Activated naive CD4-positive, alpha-beta T cell treated with anti-CD3 and anti-CD28 coated beads, Interleukin-2, amount 50 U/mL, for 24 hours (primary cell): ENCODE results near the gene KCTD15.

ENCODE experiments used
- H3K27ac Mint-ChIP-seq: one replicate; pipeline ENCODE4 v1.8.0; 2021; ENCODE audit warnings: mild to moderate bottlenecking, mixed read lengths
- H3K27me3 Mint-ChIP-seq: one replicate; pipeline ENCODE4 v1.8.0; 2021; ENCODE audit warnings: mixed read lengths
- H3K36me3 Mint-ChIP-seq: one replicate; pipeline ENCODE4 v1.8.0; 2021; ENCODE audit warnings: mixed read lengths
- H3K4me1 Mint-ChIP-seq: one replicate; pipeline ENCODE4 v1.8.0; 2021; ENCODE audit warnings: mixed read lengths
- H3K4me3 Mint-ChIP-seq: one replicate; pipeline ENCODE4 v1.8.0; 2021; ENCODE audit warnings: mild to moderate bottlenecking, mixed read lengths
- H3K9me3 Mint-ChIP-seq: one replicate; pipeline ENCODE4 v1.8.0; 2021; ENCODE audit warnings: mixed read lengths

Gene KCTD15

GRCh38 chr19:33796164-33796875 is at the start of gene KCTD15:
TSS of gene KCTD15 (plus strand) at chr19:33796870. CDS start at chr19:33800455, 3,585 bp downstream.
- H3K27ac Mint-ChIP-seq, result peak within 1 kb of the TSS; percentile 51
- H3K36me3 Mint-ChIP-seq, result no peaks in the 10 kb centered on the region
- peaks cover 31% of the 10 kb centered on the region for H3K27me3 Mint-ChIP-seq
- H3K4me3 Mint-ChIP-seq, result peak within 1 kb of the TSS; percentile 80
- no peaks in the 10 kb centered on the region for H3K4me1 Mint-ChIP-seq
- no peaks in the 10 kb centered on the region for H3K9me3 Mint-ChIP-seq

- H3K27me3 Mint-ChIP-seq, result no peaks in the 10 kb centered on the region
- H3K36me3 Mint-ChIP-seq, result no peaks in the 10 kb centered on the region
- no peaks in the 10 kb centered on the region for H3K9me3 Mint-ChIP-seq
- H3K27ac Mint-ChIP-seq, result no peak overlapping the region
- no peak overlapping the region for H3K4me3 Mint-ChIP-seq
- no peaks in the 10 kb centered on the region for H3K4me1 Mint-ChIP-seq
Observed at GRCh38 chr19:33747273-33747672, 49.4 kb upstream of the KCTD15 start.

GRCh38 chr19:33748231-33748630 is 48.4 kb upstream of the KCTD15 start:
- no peak overlapping the region for H3K4me3 Mint-ChIP-seq
- no peaks in the 10 kb centered on the region for H3K27me3 Mint-ChIP-seq
- no peaks in the 10 kb centered on the region for H3K4me1 Mint-ChIP-seq
- no peaks in the 10 kb centered on the region for H3K36me3 Mint-ChIP-seq
- H3K27ac Mint-ChIP-seq, result no peak overlapping the region
- no peaks in the 10 kb centered on the region for H3K9me3 Mint-ChIP-seq

- no peaks in the 10 kb centered on the region for H3K4me1 Mint-ChIP-seq
- no peaks in the 10 kb centered on the region for H3K9me3 Mint-ChIP-seq
- H3K36me3 Mint-ChIP-seq, result no peaks in the 10 kb centered on the region
- no peak overlapping the region for H3K4me3 Mint-ChIP-seq
- H3K27me3 Mint-ChIP-seq, result no peaks in the 10 kb centered on the region
- no peak overlapping the region for H3K27ac Mint-ChIP-seq
Observed at GRCh38 chr19:33749016-33749415, 47.7 kb upstream of the KCTD15 start.

GRCh38 chr19:33749619-33750175 is 47.0 kb upstream of the KCTD15 start:
- Mint-ChIP-seq H3K27me3 (no peaks in the 10 kb centered on the region), H3K4me1 (no peaks in the 10 kb centered on the region), H3K27ac (no peak overlapping the region), H3K36me3 (no peaks in the 10 kb centered on the region), H3K9me3 (no peaks in the 10 kb centered on the region), H3K4me3 (no peak overlapping the region)

GRCh38 chr19:33750587-33751435 is 45.9 kb upstream of the KCTD15 start:
- Mint-ChIP-seq H3K4me3 (no peak overlapping the region), H3K4me1 (no peaks in the 10 kb centered on the region), H3K27me3 (no peaks in the 10 kb centered on the region), H3K36me3 (no peaks in the 10 kb centered on the region), H3K27ac (no peak overlapping the region), H3K9me3 (no peaks in the 10 kb centered on the region)

- Mint-ChIP-seq H3K4me3 (no peak overlapping the region), H3K27ac (no peak overlapping the region), H3K9me3 (no peaks in the 10 kb centered on the region), H3K4me1 (no peaks in the 10 kb centered on the region), H3K36me3 (no peaks in the 10 kb centered on the region), H3K27me3 (peaks cover 2% of the 10 kb centered on the region)
Observed at GRCh38 chr19:33751436-33751770, 45.3 kb upstream of the KCTD15 start.

- Mint-ChIP-seq H3K4me3 (no peak overlapping the region), H3K27me3 (peaks cover 2% of the 10 kb centered on the region), H3K27ac (no peak overlapping the region), H3K36me3 (no peaks in the 10 kb centered on the region), H3K4me1 (no peaks in the 10 kb centered on the region), H3K9me3 (no peaks in the 10 kb centered on the region)
Observed at GRCh38 chr19:33752018-33752800, 44.5 kb upstream of the KCTD15 start.

- H3K36me3 Mint-ChIP-seq, result no peaks in the 10 kb centered on the region
- H3K9me3 Mint-ChIP-seq, result no peaks in the 10 kb centered on the region
- H3K27me3 Mint-ChIP-seq, result peaks cover 2% of the 10 kb centered on the region
- no peak overlapping the region for H3K27ac Mint-ChIP-seq
- no peaks in the 10 kb centered on the region for H3K4me1 Mint-ChIP-seq
- H3K4me3 Mint-ChIP-seq, result no peak overlapping the region
Observed at GRCh38 chr19:33752945-33753344, 43.7 kb upstream of the KCTD15 start.

- H3K36me3 Mint-ChIP-seq, result no peaks in the 10 kb centered on the region
- no peak overlapping the region for H3K4me3 Mint-ChIP-seq
- no peak overlapping the region for H3K27ac Mint-ChIP-seq
- H3K9me3 Mint-ChIP-seq, result no peaks in the 10 kb centered on the region
- H3K27me3 Mint-ChIP-seq, result peaks cover 2% of the 10 kb centered on the region
- no peaks in the 10 kb centered on the region for H3K4me1 Mint-ChIP-seq
Observed at GRCh38 chr19:33754361-33754760, 42.3 kb upstream of the KCTD15 start.

- no peaks in the 10 kb centered on the region for H3K36me3 Mint-ChIP-seq
- no peak overlapping the region for H3K27ac Mint-ChIP-seq
- H3K9me3 Mint-ChIP-seq, result no peaks in the 10 kb centered on the region
- H3K4me3 Mint-ChIP-seq, result no peak overlapping the region
- no peaks in the 10 kb centered on the region for H3K4me1 Mint-ChIP-seq
- peaks cover 3% of the 10 kb centered on the region for H3K27me3 Mint-ChIP-seq
Observed at GRCh38 chr19:33755099-33756035, 41.3 kb upstream of the KCTD15 start.

GRCh38 chr19:33756177-33756576 is 40.5 kb upstream of the KCTD15 start:
- H3K9me3 Mint-ChIP-seq, result no peaks in the 10 kb centered on the region
- H3K4me1 Mint-ChIP-seq, result no peaks in the 10 kb centered on the region
- H3K36me3 Mint-ChIP-seq, result no peaks in the 10 kb centered on the region
- H3K27ac Mint-ChIP-seq, result no peak overlapping the region
- H3K4me3 Mint-ChIP-seq, result no peak overlapping the region
- H3K27me3 Mint-ChIP-seq, result peaks cover 3% of the 10 kb centered on the region

GRCh38 chr19:33758541-33759013 is 38.1 kb upstream of the KCTD15 start:
- H3K9me3 Mint-ChIP-seq, result no peaks in the 10 kb centered on the region

GRCh38 chr19:33759356-33759755 is 37.3 kb upstream of the KCTD15 start:
- H3K4me1 Mint-ChIP-seq, result no peaks in the 10 kb centered on the region
- no peak overlapping the region for H3K27ac Mint-ChIP-seq
- H3K36me3 Mint-ChIP-seq, result no peaks in the 10 kb centered on the region
- H3K27me3 Mint-ChIP-seq, result peaks cover 3% of the 10 kb centered on the region
- no peaks in the 10 kb centered on the region for H3K9me3 Mint-ChIP-seq
- H3K4me3 Mint-ChIP-seq, result no peak overlapping the region

More at GRCh38 chr19:33758541-33759013, 38.1 kb upstream of the KCTD15 start:
- Mint-ChIP-seq H3K4me1 (no peaks in the 10 kb centered on the region), H3K36me3 (no peaks in the 10 kb centered on the region), H3K27ac (no peak overlapping the region), H3K4me3 (no peak overlapping the region), H3K27me3 (peaks cover 3% of the 10 kb centered on the region)
